Spleen (tissue), 11 donors: ENCODE results near the gene BPTF. TPM values are rescaled to one million over a fixed set of nuclear protein-coding genes. Genes with fewer than 3 reads are reported as not detected.
"Not testable (repeated sequence)": the region's sequence is repeated elsewhere in the genome, so short reads cannot be mapped to it uniquely, and the experiment has no call there.

ENCODE experiments used
- DNase-seq: peaks from one replicate; pipeline ENCODE4 v3.0.0-alpha.2; 2020
- H3K27ac ChIP-seq, 8 donors: fragments of 200-600 bp; sonication (generic) in 7 of 8; 1 replicate in 4 of 8; 2 replicates in 4 of 8; pipeline versions ENCODE4 v1.5.0 to v1.8.0; 2016 to 2021; ENCODE audit warnings: inconsistent platforms in 4 of 8, mild to moderate bottlenecking in 4 of 8, moderate library complexity in 1 of 8
- H3K27me3 ChIP-seq, 7 donors: fragments of 200-600 bp; sonication (generic) in 6 of 7; replicated peaks in 1 of 7; 1 replicate in 4 of 7; 2 replicates in 3 of 7; pipeline versions ENCODE4 v1.5.0 to v1.8.0; 2016 to 2021; ENCODE audit warnings: inconsistent platforms in 3 of 7, mild to moderate bottlenecking in 1 of 7
- H3K36me3 ChIP-seq, 6 donors: fragments of 200-600 bp; sonication (generic) in 5 of 6; 1 replicate in 4 of 6; 2 replicates in 2 of 6; pipeline versions ENCODE4 v1.5.0 to v1.8.0; 2016 to 2021; ENCODE audit warnings: inconsistent platforms in 2 of 6
- H3K4me1 ChIP-seq, 6 donors: fragments of 200-600 bp; sonication (generic) in 5 of 6; 1 replicate in 3 of 6; 2 replicates in 3 of 6; pipeline versions ENCODE4 v1.5.0 to v1.8.0; 2016 to 2021; ENCODE audit warnings: inconsistent platforms in 3 of 6
- H3K4me3 ChIP-seq, 8 donors: fragments of 200-600 bp; sonication (generic) in 7 of 8; 1 replicate in 4 of 8; 2 replicates in 4 of 8; pipeline versions ENCODE4 v1.5.0 to v1.8.0; 2016 to 2021; ENCODE audit warnings: inconsistent platforms in 4 of 8, mild to moderate bottlenecking in 4 of 8, moderate library complexity in 2 of 8
- H3K9me3 ChIP-seq, 8 donors: fragments of 200-600 bp; sonication (generic) in 7 of 8; 1 replicate in 4 of 8; 2 replicates in 4 of 8; pipeline versions ENCODE4 v1.5.0 to v1.8.0; 2016 to 2021; ENCODE audit warnings: inconsistent platforms in 4 of 8
- CTCF ChIP-seq, 11 experiments: fragments of 200-600 bp in 7 of 11; fragments of 450-650 bp in 4 of 11; sonication (generic) in 4 of 11; IDR thresholded peaks in 8 of 11; conservative IDR thresholded peaks in 3 of 11; 1 replicate in 7 of 11; 2 replicates in 4 of 11; pipeline versions ENCODE4 v1.4.0 to v1.8.0; 2016 to 2021; ENCODE audit warnings: antibody characterized with exemption in 11 of 11, inconsistent platforms in 4 of 11, mild to moderate bottlenecking in 1 of 11
- POLR2A ChIP-seq, 3 donors: fragments of 450-650 bp; IDR thresholded peaks; one replicate each; pipeline ENCODE4 v1.5.1; 2017; ENCODE audit warnings: antibody characterized with exemption in 3 of 3, mild to moderate bottlenecking in 1 of 3
- POLR2AphosphoS5 ChIP-seq, 3 donors: sonication (generic); formaldehyde crosslinking; IDR thresholded peaks; one replicate each; pipeline ENCODE4 v1.5.1; 2017; ENCODE audit warnings: antibody characterized with exemption in 3 of 3
- WGBS, 5 donors: extraction: QIAGEN DNeasy Blood & Tissue Kit in 3 of 5; methylation state at CpG; one replicate each; pipeline versions ENCODE4 v1.1.5 to v1.1.7; 2013 to 2018; 5-methylcytosine and 5-hydroxymethylcytosine counted together
- intact Hi-C: fragments of 100-400 bp; cut with DNase I; formaldehyde crosslinking; loops from one replicate; pipeline ENCODE4 v1.15.0; 2023; ENCODE audit warnings: low total_unique reads
- polyA plus RNA-seq, 3 donors: library from polyadenylated mRNA; stranded (reverse); fragments of 200-250 nt; gene quantifications; one replicate each; pipeline ENCODE4 v1.2.1, GENCODE V29; 2013
- total RNA-seq, 7 donors: library from RNA; depleted of rRNA in 3 of 7; stranded (reverse); fragments of >200 nt in 3 of 7; fragmentation: NEBNext Ultra II Directional in 4 of 7; extraction: Animal tissue kit (Norgen Biotek cat#: 25700) in 4 of 7; gene quantifications; one replicate each; pipeline versions ENCODE4 v1.1.0 to v1.2.1, GENCODE V29; 2016 to 2021
- donor health status: healthy with polysubstance abuse.
- donor health status: DM: no; HTN: no; CAD: no; lungs with moderate emphysema.
- donor health status: DM: no; HTN: no; CAD: no.
- donor health status: Bipolar disorder and iron deficiency.
- donor health status: healthy.
- donor health status: DM: no; HTN: no; CAD: no.
- donor health status: DM: yes; HTN: yes; CAD: no.

BPTF gene
- total and polyA plus RNA-seq, 10 donors, result 12.3 to 148 (median 120) TPM

- Histone ChIP-seq H3K4me3 (peak overlapping the region in 2 of 8 donors; percentile 18 to 56), H3K36me3 (no peaks in the 10 kb centered on the region), H3K9me3 (no peaks in the 10 kb centered on the region), H3K4me1 (peaks cover 0 to 6% (median 5%) of the 10 kb centered on the region in 6 donors), H3K27me3 (no peaks in the 10 kb centered on the region), H3K27ac (no peak overlapping the region)
- 39 to 44% (median 42%) methylated on average over 20 of the region's 20 CpGs for whole genome bisulfite sequencing, 5 donors
- intact Hi-C loops, result no loop called here
- peak; percentile 87 for DNase-seq
- TF ChIP-seq POLR2A (IDR thresholded peaks at IDR 0.05) (no peak), CTCF (IDR thresholded peaks at IDR 0.05 in 8 of 11, conservative IDR thresholded peaks at IDR 0.05 in 3 of 11) (peak; percentile 48 to 79 (median 71))
Observed at GRCh38 chr17:68011199-68011665, 185.9 kb downstream of the BPTF start.

GRCh38 chr17:68013385-68013784 is 188.1 kb downstream of the BPTF start:
- TF ChIP-seq CTCF (IDR thresholded peaks at IDR 0.05 in 8 of 11, conservative IDR thresholded peaks at IDR 0.05 in 3 of 11) (no peak), POLR2AphosphoS5 (IDR thresholded peaks at IDR 0.05) (no peak), POLR2A (IDR thresholded peaks at IDR 0.05) (no peak)
- no peak for DNase-seq
- H3K27me3 ChIP-seq, result no peaks in the 10 kb centered on the region
- H3K27ac ChIP-seq, result no peak overlapping the region
- intact Hi-C loops, result no loop called here
- H3K9me3 ChIP-seq, result no peaks in the 10 kb centered on the region
- no peak overlapping the region for H3K4me3 ChIP-seq
- peaks cover 0 to 8% (median 5%) of the 10 kb centered on the region in 6 donors for H3K4me1 ChIP-seq
- H3K36me3 ChIP-seq, result no peaks in the 10 kb centered on the region

GRCh38 chr17:68015081-68015723 is 189.9 kb downstream of the BPTF start:
- Histone ChIP-seq H3K4me3 (no peak overlapping the region), H3K36me3 (no peaks in the 10 kb centered on the region), H3K4me1 (peaks cover 0 to 24% (median 8%) of the 10 kb centered on the region in 6 donors), H3K27ac (no peak overlapping the region), H3K27me3 (no peaks in the 10 kb centered on the region), H3K9me3 (no peaks in the 10 kb centered on the region)
- intact Hi-C loops, result no loop called here
- peak; percentile 56 for DNase-seq
- TF ChIP-seq CTCF (IDR thresholded peaks at IDR 0.05 in 8 of 11, conservative IDR thresholded peaks at IDR 0.05 in 3 of 11) (no peak), POLR2AphosphoS5 (IDR thresholded peaks at IDR 0.05) (no peak), POLR2A (IDR thresholded peaks at IDR 0.05) (no peak)
- WGBS, 5 donors, result 84 to 93% (median 91%) methylated on average over 11 of the region's 11 CpGs

- no peaks in the 10 kb centered on the region for H3K9me3 ChIP-seq
- TF ChIP-seq POLR2A (IDR thresholded peaks at IDR 0.05), result no peak
- H3K36me3 ChIP-seq, result no peaks in the 10 kb centered on the region
- no peak overlapping the region for H3K27ac ChIP-seq
- no peaks in the 10 kb centered on the region for H3K27me3 ChIP-seq
- peaks cover 0 to 29% (median 11%) of the 10 kb centered on the region in 6 donors for H3K4me1 ChIP-seq
- intact Hi-C loops, result no loop called here
- 93 to 99% (median 94%) methylated on average over 2 of the region's 2 CpGs for WGBS, 5 donors
- H3K4me3 ChIP-seq, result no peak overlapping the region
- no peak for DNase-seq
Observed at GRCh38 chr17:68016838-68017237, 191.5 kb downstream of the BPTF start.

GRCh38 chr17:68018493-68018892 is 193.2 kb downstream of the BPTF start:
- H3K4me1 ChIP-seq, result peaks cover 0 to 29% (median 11%) of the 10 kb centered on the region in 6 donors
- H3K36me3 ChIP-seq, H3K9me3 ChIP-seq, DNase-seq, H3K4me3 ChIP-seq, H3K27me3 ChIP-seq, H3K27ac ChIP-seq, intact Hi-C loops: not testable (repeated sequence)
- WGBS, 5 donors, result 94 to 96% (median 95%) methylated on average over 21 of the region's 21 CpGs
